NCI-H2171 (cell line): Measurements from ENCODE around the gene USB1.
A peak's percentile ranks its signal among the peaks of the same experiment; 100 is the strongest.
"Not testable (repeated sequence)": the region's sequence is repeated elsewhere in the genome, so short reads cannot be mapped to it uniquely, and the experiment has no call there.

Source experiments
- DNase-seq: peaks from one replicate; lab custom pipeline; 2025; lab: John Stamatoyannopoulos, UW

Gene USB1

GRCh38 chr16:57970319-57970718 is 30.9 kb upstream of the USB1 start:
- no peak for DNase-seq

GRCh38 chr16:57970970-57971369 is 30.2 kb upstream of the USB1 start, which contains the start of gene CNGB1:
Gene CNGB1 (minus strand): TSS chr16:57971128. CDS start chr16:57967286, 3,842 bp downstream.
- DNase-seq = no peak

GRCh38 chr16:57971848-57972247 is 29.4 kb upstream of the USB1 start:
- DNase-seq = no peak

- no peak for DNase-seq
Measured at GRCh38 chr16:57972306-57972705, 28.9 kb upstream of the USB1 start.

GRCh38 chr16:57976331-57976796 is 24.8 kb upstream of the USB1 start:
- no peak for DNase-seq

GRCh38 chr16:57977418-57978069 is 23.7 kb upstream of the USB1 start:
- DNase-seq = no peak

GRCh38 chr16:57978070-57978465 is 23.1 kb upstream of the USB1 start:
- not testable (repeated sequence) for DNase-seq

- DNase-seq = no peak
Measured at GRCh38 chr16:57979006-57979585, 22.1 kb upstream of the USB1 start.

GRCh38 chr16:57981636-57982035 is 19.6 kb upstream of the USB1 start:
- DNase-seq = no peak

GRCh38 chr16:57982385-57982784 is 18.8 kb upstream of the USB1 start:
- DNase-seq = no peak

- DNase-seq = no peak
Measured at GRCh38 chr16:57984443-57985203, 16.6 kb upstream of the USB1 start.

- DNase-seq = no peak
Measured at GRCh38 chr16:57985204-57986181, 15.7 kb upstream of the USB1 start.

GRCh38 chr16:57986196-57986595 is 15.0 kb upstream of the USB1 start:
- DNase-seq = no peak

- no peak for DNase-seq
Measured at GRCh38 chr16:57987441-57988177, 13.6 kb upstream of the USB1 start.

- peak; percentile 7 for DNase-seq
Measured at GRCh38 chr16:57988929-57989328, 12.3 kb upstream of the USB1 start.

GRCh38 chr16:57991551-57992059 is 9.6 kb upstream of the USB1 start:
- DNase-seq = no peak

GRCh38 chr16:57992084-57992483 is 9.1 kb upstream of the USB1 start:
- no peak for DNase-seq

- DNase-seq = peak; percentile 47
Measured at GRCh38 chr16:57993438-57993837, 7.8 kb upstream of the USB1 start.

GRCh38 chr16:57993897-57994296 is 7.3 kb upstream of the USB1 start:
- no peak for DNase-seq

GRCh38 chr16:57994361-57994760 is 6.8 kb upstream of the USB1 start:
- no peak for DNase-seq

GRCh38 chr16:57994778-57995177 is 6.4 kb upstream of the USB1 start:
- DNase-seq = no peak
